K562 (cell line): ENCODE data around the gene INO80. TPM values are rescaled to one million over a fixed set of nuclear protein-coding genes. Genes with fewer than 3 reads are reported as not detected.
A peak's percentile ranks its signal among the peaks of the same experiment; 100 is the strongest.

Source experiments
- CHCHD3 ChIP-seq: fragments of 250-450 bp; sonication (Bioruptor Pico); IDR thresholded peaks from 2 replicates; pipeline ENCODE4 v2.1.2; 2022; ENCODE audit warnings: mild to moderate bottlenecking
- CREB3 ChIP-seq: fragments of 450-650 bp; conservative IDR thresholded peaks from 2 replicates; pipeline ENCODE4 v1.6.1; 2016; ENCODE audit warnings: missing genetic modification characterization, low read depth, mild to moderate bottlenecking, missing compliant biosample characterization, moderate library complexity
- ESRRB ChIP-seq: fragments of 250-450 bp; sonication (Bioruptor Pico); IDR thresholded peaks from 2 replicates; pipeline ENCODE4 v1.5.0; 2020; ENCODE audit warnings: mild to moderate bottlenecking, moderate library complexity, borderline replicate concordance
- HDAC6 ChIP-seq: IDR thresholded peaks from 2 replicates; pipeline ENCODE4 v1.6.1; 2012; ENCODE audit warnings: low read depth, mild to moderate bottlenecking, control low read depth, inconsistent platforms, low read length, moderate library complexity
- HNRNPLL ChIP-seq: fragments of 200-400 bp; formaldehyde crosslinking; IDR thresholded peaks from 2 replicates; pipeline ENCODE4 v1.6.1; 2017; ENCODE audit warnings: low read length, low read depth, mild to moderate bottlenecking; ENCODE audit not compliant: poor library complexity, severe bottlenecking
- L3MBTL2 ChIP-seq: fragments of 450-650 bp; IDR thresholded peaks from 2 replicates; pipeline ENCODE4 v1.6.1; 2016; ENCODE audit warnings: mild to moderate bottlenecking, moderate library complexity
- MAZ ChIP-seq, 2 experiments: fragments of 450-650 bp in 1 of 2; sonication (generic) in 1 of 2; formaldehyde crosslinking; IDR thresholded peaks in 1 of 2; conservative IDR thresholded peaks in 1 of 2; 2 replicates each; pipeline versions ENCODE4 v1.4.0 to v1.5.0; 2020; ENCODE audit warnings: mild to moderate bottlenecking in 1 of 2, missing genetic modification reagents in 1 of 2
- MED1 ChIP-seq: sonication (generic); formaldehyde crosslinking; IDR thresholded peaks from 2 replicates; pipeline ENCODE4 v1.8.1; 2023; ENCODE audit warnings: missing genetic modification reagents, borderline replicate concordance
- MEF2D ChIP-seq: conservative IDR thresholded peaks from 2 replicates; pipeline ENCODE4 v1.6.1; 2016; ENCODE audit warnings: low read depth, missing genetic modification characterization, missing compliant biosample characterization
- MIER1 ChIP-seq: fragments of 450-650 bp; IDR thresholded peaks from 2 replicates; pipeline ENCODE4 v1.6.1; 2016; ENCODE audit warnings: antibody characterized with exemption, mild to moderate bottlenecking, low read depth
- NFIX ChIP-seq: fragments of 250-450 bp; sonication (Bioruptor Pico); IDR thresholded peaks from 2 replicates; pipeline ENCODE4 v1.4.0; 2020; ENCODE audit warnings: low read depth, mild to moderate bottlenecking, moderate library complexity
- NFRKB ChIP-seq: fragments of 450-650 bp; IDR thresholded peaks from 2 replicates; pipeline ENCODE4 v1.6.1; 2016; ENCODE audit warnings: low read depth
- NR2C2 ChIP-seq, 2 experiments: fragments of 200-800 bp in 1 of 2; sonication (Bioruptor generic) in 1 of 2; sonication (generic) in 1 of 2; formaldehyde crosslinking in 1 of 2; IDR thresholded peaks; 2 replicates each; pipeline versions ENCODE4 v1.6.1 to v1.8.0; 2016 to 2022; ENCODE audit warnings: mild to moderate bottlenecking in 1 of 2, missing compliant biosample characterization in 1 of 2, missing genetic modification characterization in 1 of 2, missing genetic modification reagents in 1 of 2
- POLR3G ChIP-seq: IDR thresholded peaks from 2 replicates; pipeline ENCODE4 v1.6.1; 2011; ENCODE audit not compliant: insufficient read length, insufficient replicate concordance; ENCODE audit errors: extremely low read depth
- SETDB1 ChIP-seq: IDR thresholded peaks from one replicate; pipeline ENCODE4 v1.6.1; 2012; ENCODE audit warnings: low read length, control low read depth, inconsistent platforms
- SMAD3 ChIP-seq: fragments of 450-650 bp; formaldehyde crosslinking; conservative IDR thresholded peaks from 2 replicates; pipeline ENCODE4 v1.4.0; 2020; ENCODE audit warnings: mild to moderate bottlenecking
- SMARCA5 ChIP-seq: fragments of 450-650 bp; IDR thresholded peaks from 2 replicates; pipeline ENCODE4 v1.6.1; 2016
- SREBF1 ChIP-seq: fragments of 150-350 bp; IDR thresholded peaks from 2 replicates; pipeline ENCODE4 v1.6.1; 2014; ENCODE audit warnings: antibody characterized with exemption, low read depth, low read length, borderline replicate concordance
- SRSF7 ChIP-seq: fragments of 200-400 bp; formaldehyde crosslinking; optimal IDR thresholded peaks from 2 replicates; pipeline ENCODE3; 2017; ENCODE audit warnings: mild to moderate bottlenecking, low read depth, low read length
- TFAP4 ChIP-seq: sonication (generic); formaldehyde crosslinking; IDR thresholded peaks from 2 replicates; pipeline ENCODE4 v1.8.0; 2022; ENCODE audit warnings: missing genetic modification reagents, mild to moderate bottlenecking, moderate library complexity, borderline replicate concordance
- U2AF1 ChIP-seq: fragments of 200-400 bp; formaldehyde crosslinking; optimal IDR thresholded peaks from 2 replicates; pipeline ENCODE3; 2017; ENCODE audit warnings: mild to moderate bottlenecking, low read depth, low read length, moderate library complexity
- ZBTB43 ChIP-seq: sonication (generic); formaldehyde crosslinking; IDR thresholded peaks from 2 replicates; pipeline ENCODE4 v1.8.0; 2023; ENCODE audit warnings: mild to moderate bottlenecking, missing genetic modification reagents
- ZEB2 ChIP-seq: fragments of 450-650 bp; IDR thresholded peaks from 2 replicates; pipeline ENCODE4 v1.6.1; 2016
- ZNF175 ChIP-seq: fragments of 200-800 bp; sonication (Bioruptor generic); IDR thresholded peaks from 2 replicates; pipeline ENCODE4 v1.6.1; 2016; ENCODE audit warnings: low read depth, mild to moderate bottlenecking, missing genetic modification characterization, missing compliant biosample characterization
- ZNF274 ChIP-seq: IDR thresholded peaks from 2 replicates; pipeline ENCODE4 v1.6.1; 2011; ENCODE audit warnings: low read depth, mild to moderate bottlenecking, low read length, moderate library complexity, borderline replicate concordance
- ZNF384 ChIP-seq: IDR thresholded peaks from 2 replicates; pipeline ENCODE4 v1.6.1; 2012; ENCODE audit warnings: low read depth, low read length, improper control_type of control experiment
- ZNF507 ChIP-seq: conservative IDR thresholded peaks from 2 replicates; pipeline ENCODE4 v1.6.1; 2017; ENCODE audit warnings: missing genetic modification characterization, missing compliant biosample characterization
- polyA plus RNA-seq, 8 experiments: library from polyadenylated mRNA; depleted of rRNA in 4 of 8; stranded (reverse) in 5 of 8; unstranded in 3 of 8; fragments of >200 nt; fragmentation: Nextera tagmentation in 2 of 8; fragmentation: Illumina TruSeq in 1 of 8; extraction: Ambion mirVana in 2 of 8; extraction: Trizol in 1 of 8; gene quantifications; 2 replicates each; pipeline versions ENCODE4 v1.2.1 to v1.2.3, GENCODE V29; 2011 to 2014; ENCODE audit warnings: inconsistent platforms in 1 of 8, missing spikeins in 1 of 8
- total RNA-seq, 7 experiments: library from RNA; depleted of rRNA in 6 of 7; stranded (reverse); fragments of >200 nt in 6 of 7; fragmentation: Illumina TruSeq in 2 of 7; extraction: Trizol in 2 of 7; gene quantifications; 2 replicates each; pipeline versions ENCODE4 v1.2.1 to v1.2.3, GENCODE V29; 2011 to 2021; ENCODE audit warnings: low replicate concordance in 1 of 7

INO80 gene
- total and polyA plus RNA-seq, 9 of the 15 experiments (the other 6 are each of a cell fraction or from before 2014, with no cell fraction given), result 1.1 to 25.7 (median 19.9) TPM

GRCh38 chr15:40941528-40942336 lies 174.3 kb downstream of the INO80 start (continued):
- no peak for TF ChIP-seq SRSF7
- no peak for TF ChIP-seq HDAC6
- no peak for TF ChIP-seq NFIX (CRISPR knock-in tag)
- no peak for TF ChIP-seq HNRNPLL
- no peak for TF ChIP-seq ZNF175 (CRISPR knock-in tag)
- TF ChIP-seq CREB3 (tag), result no peak
- no peak for TF ChIP-seq SMAD3 (CRISPR knock-in tag)
- no peak for TF ChIP-seq SREBF1
- TF ChIP-seq ZEB2, result no peak
- TF ChIP-seq L3MBTL2, result peak; percentile 84; the same call in 1 of the 2 replicates
- no peak for TF ChIP-seq U2AF1
- no peak; the same call in 1 of the 2 replicates for TF ChIP-seq TFAP4
- no peak for TF ChIP-seq NFRKB
- no peak for TF ChIP-seq ZNF384
- TF ChIP-seq MIER1, result no peak
- no peak for TF ChIP-seq NR2C2 (CRISPR knock-in tag; IDR thresholded peaks at IDR 0.05)
- TF ChIP-seq NR2C2 (tag; IDR thresholded peaks at IDR 0.05), result peak; percentile 70
- TF ChIP-seq ZNF274, result no peak
- no peak for TF ChIP-seq POLR3G
- no peak for TF ChIP-seq MED1
- TF ChIP-seq SMARCA5, result no peak
- no peak for TF ChIP-seq ESRRB
- TF ChIP-seq MEF2D (tag), result no peak
- TF ChIP-seq CHCHD3 (CRISPR knock-in tag), result no peak
- TF ChIP-seq ZBTB43 (CRISPR knock-in tag), result no peak
- TF ChIP-seq SETDB1, result no peak
- peak; percentile 79 to 86 for TF ChIP-seq MAZ (CRISPR knock-in tag; conservative IDR thresholded peaks at IDR 0.05 in 1 of 2, IDR thresholded peaks at IDR 0.05 in 1 of 2)
- no peak for TF ChIP-seq ZNF507 (tag)
